K562 (cell line): ENCODE measurements around the gene DAGLA. TPM values are rescaled to one million over a fixed set of nuclear protein-coding genes. Genes with fewer than 3 reads are reported as not detected.

ENCODE experiments used
- ESRRB ChIP-seq: fragments of 250-450 bp; sonication (Bioruptor Pico); IDR thresholded peaks from 2 replicates; pipeline ENCODE4 v1.5.0; 2020; ENCODE audit warnings: mild to moderate bottlenecking, moderate library complexity, borderline replicate concordance
- HNRNPL ChIP-seq: fragments of 200-400 bp; formaldehyde crosslinking; IDR thresholded peaks from 2 replicates; pipeline ENCODE4 v1.6.1; 2017; ENCODE audit warnings: low read depth, mild to moderate bottlenecking, low read length
- MAFG ChIP-seq: fragments of 450-650 bp; conservative IDR thresholded peaks from 2 replicates; pipeline ENCODE4 v1.6.1; 2016; ENCODE audit warnings: missing genetic modification characterization, missing compliant biosample characterization
- MED1 ChIP-seq: sonication (generic); formaldehyde crosslinking; IDR thresholded peaks from 2 replicates; pipeline ENCODE4 v1.8.1; 2023; ENCODE audit warnings: missing genetic modification reagents, borderline replicate concordance
- NR3C1 ChIP-seq: sonication (generic); formaldehyde crosslinking; IDR thresholded peaks from 2 replicates; pipeline ENCODE4 v1.8.1; 2022; ENCODE audit warnings: missing genetic modification reagents
- POLR2H ChIP-seq: IDR thresholded peaks from 2 replicates; pipeline ENCODE4 v1.6.1; 2016; ENCODE audit warnings: missing genetic modification characterization, low read depth, mild to moderate bottlenecking, control low read depth, missing compliant biosample characterization, moderate library complexity
- RBBP5 ChIP-seq: fragments of 200-600 bp; sonication (generic); IDR thresholded peaks from 2 replicates; pipeline ENCODE4 v1.6.1; 2012; ENCODE audit warnings: borderline replicate concordance, mild to moderate bottlenecking, low read length, control low read depth, inconsistent platforms; ENCODE audit not compliant: insufficient read depth, poor library complexity, severe bottlenecking
- RHOXF2B ChIP-seq: fragments of 250-450 bp; sonication (Bioruptor Pico); conservative IDR thresholded peaks from 2 replicates; pipeline ENCODE4 v1.5.1; 2021
- SAFB ChIP-seq: fragments of 200-400 bp; formaldehyde crosslinking; IDR thresholded peaks from 2 replicates; pipeline ENCODE4 v1.6.1; 2017; ENCODE audit warnings: low read depth, low read length, borderline replicate concordance
- SLC30A9 ChIP-seq: fragments of 250-450 bp; sonication (Bioruptor Pico); IDR thresholded peaks from 2 replicates; pipeline ENCODE4 v1.8.0; 2022; ENCODE audit warnings: mild to moderate bottlenecking, moderate library complexity
- TFAM ChIP-seq: fragments of 250-450 bp; sonication (Bioruptor Pico); conservative IDR thresholded peaks from 2 replicates; pipeline ENCODE4 v1.5.0; 2021; ENCODE audit warnings: mild to moderate bottlenecking, moderate library complexity
- THRAP3 ChIP-seq: fragments of 450-650 bp; IDR thresholded peaks from 2 replicates; pipeline ENCODE4 v1.6.1; 2016; ENCODE audit warnings: mild to moderate bottlenecking, inconsistent platforms, borderline replicate concordance
- ZBTB7A ChIP-seq: IDR thresholded peaks from 2 replicates; pipeline ENCODE4 v1.6.1; 2011; ENCODE audit warnings: low read depth, mild to moderate bottlenecking, low read length, moderate library complexity, borderline replicate concordance; ENCODE audit not compliant: control insufficient read depth
- polyA plus RNA-seq, 8 experiments: library from polyadenylated mRNA; depleted of rRNA in 4 of 8; stranded (reverse) in 5 of 8; unstranded in 3 of 8; fragments of >200 nt; fragmentation: Nextera tagmentation in 2 of 8; fragmentation: Illumina TruSeq in 1 of 8; extraction: Ambion mirVana in 2 of 8; extraction: Trizol in 1 of 8; gene quantifications; 2 replicates each; pipeline versions ENCODE4 v1.2.1 to v1.2.3, GENCODE V29; 2011 to 2014; ENCODE audit warnings: inconsistent platforms in 1 of 8, missing spikeins in 1 of 8
- total RNA-seq, 7 experiments: library from RNA; depleted of rRNA in 6 of 7; stranded (reverse); fragments of >200 nt in 6 of 7; fragmentation: Illumina TruSeq in 2 of 7; extraction: Trizol in 2 of 7; gene quantifications; 2 replicates each; pipeline versions ENCODE4 v1.2.1 to v1.2.3, GENCODE V29; 2011 to 2021; ENCODE audit warnings: low replicate concordance in 1 of 7
- TF ChIP-seq, protein P1 (sequence below), 2 experiments: fragments of 450-650 bp; formaldehyde crosslinking in 1 of 2; IDR thresholded peaks; 2 replicates each; pipeline versions ENCODE4 v1.4.0 to v1.6.1; 2014 to 2020; ENCODE audit warnings: mild to moderate bottlenecking in 2 of 2, borderline replicate concordance in 1 of 2, low read depth in 1 of 2
- TF ChIP-seq, protein P2 (sequence below): sonication (generic); formaldehyde crosslinking; IDR thresholded peaks from 2 replicates; pipeline ENCODE4 v1.8.0; 2022; ENCODE audit warnings: mild to moderate bottlenecking, missing genetic modification reagents, borderline replicate concordance
- TF ChIP-seq, protein P3 (sequence below): fragments of 450-650 bp; formaldehyde crosslinking; IDR thresholded peaks from 2 replicates; pipeline ENCODE4 v1.4.0; 2022; ENCODE audit warnings: missing genetic modification characterization

The DAGLA gene
- total and polyA plus RNA-seq, 9 of the 15 experiments (the other 6 are each of a cell fraction or from before 2014, with no cell fraction given): 0.03 to 0.16 (median 0.04) TPM; not detected in 4

DNA sequence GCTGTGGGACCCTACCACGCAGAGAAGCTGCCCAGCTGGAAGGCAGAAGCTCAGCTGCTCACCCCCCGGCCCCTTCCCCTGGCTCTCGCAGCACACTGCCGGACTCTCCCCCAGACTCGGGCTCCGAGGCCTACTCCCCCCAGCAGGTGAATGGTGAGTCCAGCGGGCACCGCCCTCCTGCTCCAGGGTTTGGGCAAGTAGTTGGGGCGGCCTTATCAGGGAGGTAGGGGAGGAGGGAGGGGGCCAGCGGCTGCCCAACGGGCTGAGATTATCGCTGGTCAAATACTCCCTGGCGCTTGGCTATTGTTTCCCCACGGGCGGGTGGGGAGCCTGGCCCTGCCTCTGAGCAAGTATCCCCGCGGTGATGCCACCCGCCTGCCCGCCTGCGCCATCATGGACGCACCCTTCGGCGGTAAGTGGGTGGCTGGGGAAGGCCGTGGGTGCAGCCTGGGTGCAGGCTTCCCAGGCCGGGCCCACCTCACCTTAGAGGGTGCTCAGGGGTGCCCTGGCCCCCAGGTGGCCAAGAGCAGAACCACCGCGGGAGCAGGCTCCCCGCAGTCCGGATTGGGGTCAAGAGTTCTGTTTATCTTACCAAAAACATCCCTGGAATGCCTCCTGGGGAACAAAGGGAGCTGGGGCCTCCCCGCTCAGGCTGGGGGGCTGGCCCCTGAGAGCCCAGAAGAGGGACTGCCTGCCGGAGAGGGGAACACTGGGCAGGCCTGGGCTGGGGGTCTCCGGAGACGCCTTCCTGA lies 89.2 kb downstream of the DAGLA start (continued):
- TF ChIP-seq, protein P1, sequence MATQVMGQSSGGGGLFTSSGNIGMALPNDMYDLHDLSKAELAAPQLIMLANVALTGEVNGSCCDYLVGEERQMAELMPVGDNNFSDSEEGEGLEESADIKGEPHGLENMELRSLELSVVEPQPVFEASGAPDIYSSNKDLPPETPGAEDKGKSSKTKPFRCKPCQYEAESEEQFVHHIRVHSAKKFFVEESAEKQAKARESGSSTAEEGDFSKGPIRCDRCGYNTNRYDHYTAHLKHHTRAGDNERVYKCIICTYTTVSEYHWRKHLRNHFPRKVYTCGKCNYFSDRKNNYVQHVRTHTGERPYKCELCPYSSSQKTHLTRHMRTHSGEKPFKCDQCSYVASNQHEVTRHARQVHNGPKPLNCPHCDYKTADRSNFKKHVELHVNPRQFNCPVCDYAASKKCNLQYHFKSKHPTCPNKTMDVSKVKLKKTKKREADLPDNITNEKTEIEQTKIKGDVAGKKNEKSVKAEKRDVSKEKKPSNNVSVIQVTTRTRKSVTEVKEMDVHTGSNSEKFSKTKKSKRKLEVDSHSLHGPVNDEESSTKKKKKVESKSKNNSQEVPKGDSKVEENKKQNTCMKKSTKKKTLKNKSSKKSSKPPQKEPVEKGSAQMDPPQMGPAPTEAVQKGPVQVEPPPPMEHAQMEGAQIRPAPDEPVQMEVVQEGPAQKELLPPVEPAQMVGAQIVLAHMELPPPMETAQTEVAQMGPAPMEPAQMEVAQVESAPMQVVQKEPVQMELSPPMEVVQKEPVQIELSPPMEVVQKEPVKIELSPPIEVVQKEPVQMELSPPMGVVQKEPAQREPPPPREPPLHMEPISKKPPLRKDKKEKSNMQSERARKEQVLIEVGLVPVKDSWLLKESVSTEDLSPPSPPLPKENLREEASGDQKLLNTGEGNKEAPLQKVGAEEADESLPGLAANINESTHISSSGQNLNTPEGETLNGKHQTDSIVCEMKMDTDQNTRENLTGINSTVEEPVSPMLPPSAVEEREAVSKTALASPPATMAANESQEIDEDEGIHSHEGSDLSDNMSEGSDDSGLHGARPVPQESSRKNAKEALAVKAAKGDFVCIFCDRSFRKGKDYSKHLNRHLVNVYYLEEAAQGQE (IDR thresholded peaks at IDR 0.05; ENCODE audit: borderline replicate concordance): no peak
- TF ChIP-seq, protein P1 (CRISPR knock-in tag; IDR thresholded peaks at IDR 0.05; ENCODE audit: low read depth): no peak
- TF ChIP-seq, protein P2, sequence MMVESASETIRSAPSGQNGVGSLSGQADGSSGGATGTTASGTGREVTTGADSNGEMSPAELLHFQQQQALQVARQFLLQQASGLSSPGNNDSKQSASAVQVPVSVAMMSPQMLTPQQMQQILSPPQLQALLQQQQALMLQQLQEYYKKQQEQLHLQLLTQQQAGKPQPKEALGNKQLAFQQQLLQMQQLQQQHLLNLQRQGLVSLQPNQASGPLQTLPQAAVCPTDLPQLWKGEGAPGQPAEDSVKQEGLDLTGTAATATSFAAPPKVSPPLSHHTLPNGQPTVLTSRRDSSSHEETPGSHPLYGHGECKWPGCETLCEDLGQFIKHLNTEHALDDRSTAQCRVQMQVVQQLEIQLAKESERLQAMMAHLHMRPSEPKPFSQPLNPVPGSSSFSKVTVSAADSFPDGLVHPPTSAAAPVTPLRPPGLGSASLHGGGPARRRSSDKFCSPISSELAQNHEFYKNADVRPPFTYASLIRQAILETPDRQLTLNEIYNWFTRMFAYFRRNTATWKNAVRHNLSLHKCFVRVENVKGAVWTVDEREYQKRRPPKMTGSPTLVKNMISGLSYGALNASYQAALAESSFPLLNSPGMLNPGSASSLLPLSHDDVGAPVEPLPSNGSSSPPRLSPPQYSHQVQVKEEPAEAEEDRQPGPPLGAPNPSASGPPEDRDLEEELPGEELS: no peak
- no peak for TF ChIP-seq RBBP5
- no peak for TF ChIP-seq RHOXF2B
- no peak for TF ChIP-seq NR3C1 (CRISPR knock-in tag)
- TF ChIP-seq SLC30A9: no peak
- TF ChIP-seq, protein P3, sequence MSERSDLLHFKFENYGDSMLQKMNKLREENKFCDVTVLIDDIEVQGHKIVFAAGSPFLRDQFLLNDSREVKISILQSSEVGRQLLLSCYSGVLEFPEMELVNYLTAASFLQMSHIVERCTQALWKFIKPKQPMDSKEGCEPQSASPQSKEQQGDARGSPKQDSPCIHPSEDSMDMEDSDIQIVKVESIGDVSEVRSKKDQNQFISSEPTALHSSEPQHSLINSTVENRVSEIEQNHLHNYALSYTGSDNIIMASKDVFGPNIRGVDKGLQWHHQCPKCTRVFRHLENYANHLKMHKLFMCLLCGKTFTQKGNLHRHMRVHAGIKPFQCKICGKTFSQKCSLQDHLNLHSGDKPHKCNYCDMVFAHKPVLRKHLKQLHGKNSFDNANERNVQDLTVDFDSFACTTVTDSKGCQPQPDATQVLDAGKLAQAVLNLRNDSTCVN: no peak
- TF ChIP-seq TFAM: no peak
- TF ChIP-seq POLR2H (tag): no peak
- TF ChIP-seq HNRNPL: peak; percentile 68; the same call in 1 of the 2 replicates
- TF ChIP-seq SAFB: no peak
- no peak for TF ChIP-seq THRAP3
- TF ChIP-seq MED1 (CRISPR knock-in tag): no peak
- 0 out of 2 replicates have a peak, but pooled peaks have one; percentile 23 for TF ChIP-seq ZBTB7A
- TF ChIP-seq MAFG: no peak
- TF ChIP-seq ESRRB: no peak
